HG03469 (cell line): ENCODE results near the gene PERP.
"Not testable (repeated sequence)": the region's sequence is repeated elsewhere in the genome, so short reads cannot be mapped to it uniquely, and the experiment has no call there.

ENCODE experiments used
- ATAC-seq: cut with Tn5 transposase; IDR thresholded peaks from one replicate; pipeline ENCODE4 v1.9.1; 2021; ENCODE audit warnings: mild to moderate bottlenecking, moderate library complexity, moderate number of reproducible peaks; ENCODE audit not compliant: unreplicated experiment

The PERP gene

DNA sequence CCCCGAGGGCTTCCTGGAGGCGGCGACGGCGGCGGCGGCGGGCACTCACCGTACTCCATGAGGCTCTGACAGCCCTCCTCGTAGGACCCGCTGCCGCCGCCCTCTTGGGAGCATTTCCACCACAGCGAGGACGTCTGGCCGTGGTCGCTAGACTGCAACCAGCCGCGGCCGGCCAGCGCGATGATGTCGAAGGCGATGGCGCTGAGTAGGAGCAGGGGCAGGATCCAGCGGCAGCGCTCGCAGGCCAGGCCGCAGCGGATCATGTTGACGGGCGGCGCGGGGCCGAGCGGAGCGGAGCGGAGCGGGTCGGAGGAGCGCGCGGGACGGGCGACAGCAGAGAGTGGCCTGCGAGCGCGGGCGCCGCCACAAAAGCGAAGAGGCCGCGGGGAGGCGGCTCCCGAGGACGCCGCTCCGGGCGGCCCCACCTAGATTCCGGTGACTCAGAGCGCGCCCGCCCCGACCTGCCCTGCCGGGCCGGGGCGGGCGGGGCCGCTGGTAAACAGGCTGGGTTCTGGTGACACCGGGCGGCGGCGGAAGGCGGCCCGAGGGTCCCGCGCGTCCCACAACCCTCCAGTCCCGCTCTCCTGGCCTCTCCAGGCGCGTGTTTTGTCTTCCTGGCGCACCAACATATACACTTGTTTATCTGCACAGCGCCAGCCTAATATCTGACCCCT is at the start of gene PERP:
PERP (minus strand) TSS at position 342 of the 674 bp plus-strand sequence; CDS start at position 263, 79 bp downstream.
- no peak for ATAC-seq

DNA sequence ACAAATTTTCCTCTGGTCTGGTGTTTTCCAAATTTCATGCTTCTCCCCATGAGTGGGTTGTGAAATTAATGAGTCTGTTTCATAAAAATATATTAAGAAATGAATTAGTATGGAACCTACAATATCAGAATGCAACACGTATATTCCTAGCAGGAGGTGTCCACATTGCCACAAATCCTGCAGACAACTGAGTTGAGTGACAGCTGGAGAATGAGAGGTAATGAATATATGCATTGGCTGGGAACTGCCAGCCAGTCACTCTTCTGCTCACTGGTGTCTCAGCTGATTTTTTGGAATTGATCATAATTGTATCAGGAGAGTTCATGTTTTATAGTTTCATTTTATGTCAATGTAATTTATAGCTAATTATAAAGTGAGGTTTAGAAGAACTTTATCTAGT is 48.2 kb upstream of the PERP start:
- no peak for ATAC-seq

DNA sequence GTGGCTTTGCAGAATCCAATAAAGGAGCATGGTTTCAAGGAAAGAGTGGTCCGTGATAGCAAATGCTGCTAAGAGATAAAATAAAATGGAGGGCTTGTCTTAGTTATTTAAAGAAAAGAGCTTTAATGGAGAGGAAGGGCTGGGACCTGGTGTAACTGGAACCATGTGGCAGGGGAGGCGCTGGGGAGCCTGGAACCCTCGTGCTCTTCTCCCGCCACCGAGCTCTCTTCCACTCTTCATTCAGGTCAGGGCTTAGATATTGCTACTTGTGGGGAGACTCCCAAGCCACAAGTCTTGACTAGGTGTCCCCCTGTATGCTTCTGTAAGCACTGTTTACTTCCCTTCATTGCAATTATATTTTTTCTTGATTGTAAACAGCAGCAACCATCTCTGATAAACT is 39.3 kb upstream of the PERP start:
- no peak for ATAC-seq

DNA sequence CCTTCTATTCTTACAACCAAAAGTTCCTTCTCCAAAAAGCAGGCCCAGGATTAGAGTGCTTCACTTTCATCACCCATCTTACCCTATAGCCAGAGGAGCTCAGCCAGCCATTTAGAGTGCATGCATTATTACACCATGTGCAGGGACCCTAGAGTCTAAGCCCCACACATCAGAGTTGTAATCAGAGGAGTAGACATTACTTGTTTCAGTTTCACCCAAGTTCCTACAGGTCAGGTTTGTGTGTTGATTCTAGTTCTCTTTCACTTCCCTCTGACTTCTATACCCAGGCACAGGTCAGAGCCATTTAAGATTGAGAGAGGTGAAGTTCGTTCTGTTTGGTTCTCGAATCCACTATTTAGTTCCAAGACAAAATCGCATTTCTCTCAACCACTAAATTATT is 38.2 kb upstream of the PERP start:
- ATAC-seq: peak; percentile 82

DNA sequence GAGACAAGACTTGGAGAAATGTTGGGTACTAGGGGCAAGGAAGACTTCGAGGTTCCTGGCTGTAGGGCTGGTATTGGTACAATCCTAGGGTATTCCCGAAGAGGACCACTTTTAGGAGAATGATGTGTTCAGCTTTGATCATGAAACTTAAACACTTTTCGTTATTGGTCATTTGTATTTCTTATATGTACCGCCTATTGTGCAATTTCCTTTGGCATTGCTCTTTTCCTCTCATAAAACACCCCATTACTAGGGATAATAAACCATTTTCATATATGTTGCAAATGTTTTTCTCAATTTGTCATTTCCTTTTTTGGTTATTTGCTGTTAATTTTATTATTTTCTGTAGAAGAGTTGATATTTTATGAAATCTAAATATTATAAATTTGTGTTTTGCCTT is 35.6 kb upstream of the PERP start:
- ATAC-seq: no peak

DNA sequence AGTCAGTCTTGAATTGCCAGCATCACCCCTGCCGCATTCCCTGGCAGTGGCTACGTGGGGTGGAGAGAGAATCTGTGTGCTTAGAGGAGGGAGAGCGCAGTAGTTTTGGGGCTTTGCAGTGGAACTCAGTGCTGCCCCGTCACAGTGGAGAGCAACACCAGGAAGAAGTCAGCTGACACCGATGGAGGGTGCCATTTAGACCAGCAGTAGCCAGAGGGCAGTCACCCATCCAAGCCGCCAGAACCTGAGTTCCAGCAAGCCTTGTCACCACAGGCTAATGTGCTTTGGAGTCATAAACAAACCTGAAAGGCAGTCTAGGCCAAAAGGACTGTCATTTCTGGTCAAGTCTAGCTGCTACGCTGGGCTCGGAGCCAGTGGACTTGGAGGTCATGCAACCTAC is 22.0 kb upstream of the PERP start:
- ATAC-seq: no peak

DNA sequence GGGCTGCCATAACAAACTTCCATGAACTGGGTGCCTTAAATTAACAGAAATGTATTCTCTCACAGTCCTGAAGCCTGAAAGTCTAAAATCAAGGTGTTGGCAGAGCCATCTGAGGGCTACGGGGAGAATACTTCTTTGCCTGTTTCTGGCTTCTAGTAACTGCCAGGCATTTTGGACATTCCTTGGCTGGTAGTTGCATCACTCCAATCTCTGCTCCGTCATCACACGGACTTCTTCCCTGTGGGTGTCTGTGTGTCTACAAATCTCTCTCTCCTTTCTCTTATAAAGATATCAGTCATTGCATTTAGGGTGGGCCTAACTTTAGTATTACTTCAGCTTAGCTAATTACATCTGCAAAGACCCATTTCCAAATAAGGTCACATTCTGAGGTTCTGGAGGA is 20.9 kb upstream of the PERP start:
- ATAC-seq: no peak

DNA sequence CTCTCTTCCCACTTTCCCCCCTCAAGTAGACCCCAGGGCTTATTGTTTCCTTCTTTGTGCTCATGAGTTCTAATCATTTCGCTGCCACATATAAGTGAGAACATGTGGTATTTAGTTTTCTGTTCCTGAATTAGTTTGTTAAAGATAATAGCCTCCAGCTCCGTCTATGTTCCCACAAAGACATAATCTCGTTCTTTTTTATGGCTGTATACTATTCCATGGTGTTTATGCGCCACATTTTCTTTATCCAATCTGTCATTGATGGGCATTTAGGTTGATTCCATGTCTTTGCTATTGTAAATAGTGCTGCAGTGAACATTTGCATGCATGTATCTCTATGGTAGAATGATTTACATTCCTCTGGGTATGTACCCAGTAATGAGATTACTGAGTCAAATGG is 16.9 kb upstream of the PERP start:
- ATAC-seq: no peak

DNA sequence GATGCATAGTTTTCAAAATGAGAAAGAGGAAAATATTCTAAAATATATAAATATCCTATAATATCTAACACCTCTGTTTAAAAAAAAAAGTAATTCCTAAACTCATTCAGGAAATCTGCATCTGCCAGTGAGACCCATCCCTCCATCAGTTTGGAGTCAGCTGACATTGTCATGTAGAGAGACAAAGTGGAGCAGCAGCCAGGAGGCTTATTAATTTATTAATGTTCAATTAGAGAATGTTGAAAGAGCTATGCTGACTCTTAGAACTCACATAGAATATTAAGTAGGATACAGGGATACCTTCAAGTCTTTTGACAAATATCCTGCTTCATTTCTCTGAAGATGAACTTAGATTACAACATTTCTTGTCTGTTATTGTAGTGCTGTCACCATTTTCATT is 12.8 kb upstream of the PERP start:
- ATAC-seq: no peak

DNA sequence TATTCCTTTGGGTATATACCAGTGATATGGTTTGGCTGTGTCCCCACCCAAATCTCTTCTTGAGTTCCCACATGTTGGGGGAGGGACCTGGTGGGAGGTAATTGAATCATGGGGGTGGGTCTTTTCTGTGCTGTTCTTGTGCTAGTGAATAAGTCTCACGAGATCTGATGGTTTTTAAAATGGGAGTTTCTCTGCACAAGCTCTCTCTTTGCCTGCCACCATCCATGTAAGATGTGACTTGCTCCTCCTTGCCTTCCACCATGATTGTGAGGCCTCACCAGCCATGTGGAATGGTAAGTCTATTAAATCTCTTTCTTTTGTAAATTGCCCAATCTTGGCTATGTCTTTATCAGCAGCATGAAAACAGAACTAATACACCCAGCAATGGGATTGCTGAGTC is 12.0 kb upstream of the PERP start:
- not testable (repeated sequence) for ATAC-seq

DNA sequence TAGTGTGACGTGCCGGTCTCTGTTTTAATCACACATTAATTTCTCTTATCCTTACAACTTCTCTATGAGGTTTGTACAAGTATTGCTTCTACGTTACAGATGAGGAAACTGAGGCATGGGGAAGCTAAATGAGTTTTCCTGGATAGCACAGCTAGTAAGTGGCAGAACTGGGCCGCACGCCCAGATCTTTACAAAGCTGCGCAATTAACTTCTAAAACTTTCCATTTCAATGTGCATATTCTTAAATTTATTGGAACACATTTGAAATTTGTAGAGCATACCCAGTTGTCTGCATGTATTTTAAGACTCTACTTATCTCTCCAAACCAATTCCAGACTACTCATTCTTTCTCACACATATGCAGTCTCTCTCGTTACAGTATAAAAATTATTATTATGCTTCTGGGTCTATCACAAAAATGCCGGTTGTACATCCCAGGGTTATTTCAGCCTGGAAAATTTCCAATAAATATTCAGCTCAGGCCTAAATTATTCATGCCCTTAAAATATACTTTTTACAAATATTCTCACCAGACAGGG is 10.2 kb upstream of the PERP start:
- no peak for ATAC-seq

DNA sequence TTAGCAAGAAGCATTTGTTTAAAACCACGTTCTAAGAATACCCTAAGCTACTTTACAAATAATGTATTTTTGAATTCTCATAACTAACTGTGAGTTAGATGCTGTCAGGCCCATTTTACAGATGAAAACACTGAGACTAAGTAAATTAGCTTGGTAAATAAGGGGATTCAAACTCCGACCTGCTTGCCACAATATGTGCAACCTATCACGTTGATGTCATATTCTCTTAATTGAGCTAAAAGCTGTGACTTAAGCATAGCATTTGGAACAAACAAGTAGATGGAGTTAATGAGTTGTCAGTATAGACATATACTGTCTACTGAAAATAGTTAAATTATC is 9.4 kb upstream of the PERP start:
- ATAC-seq: no peak

DNA sequence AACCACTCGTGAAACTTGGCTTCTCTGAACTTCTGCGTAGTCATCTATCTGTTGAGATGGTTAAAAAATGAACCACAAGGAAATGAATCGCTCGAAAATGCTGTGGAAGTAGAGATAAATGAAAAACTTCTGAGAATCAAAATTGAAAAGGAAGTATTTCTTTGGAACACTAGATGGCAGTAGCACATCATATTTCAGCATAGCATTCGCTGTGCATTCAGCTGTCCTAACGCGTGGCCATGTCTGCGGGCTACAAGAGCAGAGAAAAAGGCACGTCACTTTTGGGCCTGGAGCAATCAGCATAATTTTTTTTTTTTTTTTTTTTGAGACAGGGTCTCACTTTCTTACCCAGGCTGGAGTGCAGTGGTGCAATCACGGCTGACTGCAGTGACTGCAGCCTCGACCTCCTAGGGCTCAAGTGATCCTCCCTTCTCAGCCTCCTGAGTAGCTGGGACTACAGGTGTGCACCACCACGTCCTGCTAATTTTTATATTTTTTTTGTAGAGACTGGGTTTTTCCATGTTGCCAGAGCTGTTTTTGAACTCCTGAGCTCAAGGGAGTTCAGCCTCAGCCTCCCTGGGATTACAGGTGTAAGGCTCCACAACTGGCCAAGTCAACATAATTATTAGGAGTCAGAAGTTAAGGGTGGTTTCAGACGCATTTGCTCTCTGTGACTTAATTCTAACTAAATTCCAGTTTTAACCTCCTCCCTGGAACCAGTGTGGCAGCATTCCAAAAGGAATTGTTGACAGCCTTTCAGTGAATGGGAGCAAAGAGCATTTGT is 8.8 kb upstream of the PERP start:
- peak; percentile 53 for ATAC-seq

DNA sequence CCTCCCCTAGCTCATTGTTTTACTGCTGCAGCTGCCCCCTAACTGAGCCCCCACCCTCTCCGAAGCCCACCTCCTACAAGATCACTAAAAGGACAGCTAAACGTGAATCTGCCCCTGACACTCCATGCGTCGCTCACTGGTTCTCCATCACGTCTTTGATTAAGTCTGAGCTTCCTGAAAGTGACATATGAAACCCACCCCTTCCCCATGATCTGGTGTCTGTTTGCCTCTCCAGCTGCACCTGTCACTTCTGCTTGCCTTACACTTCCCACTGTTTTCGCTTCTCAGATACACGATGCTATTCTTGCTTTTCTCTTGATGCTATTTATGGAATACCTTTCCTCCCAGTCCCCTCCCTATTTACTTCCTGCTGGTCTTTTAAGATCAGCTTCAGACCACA is 8.0 kb upstream of the PERP start:
- no peak for ATAC-seq

DNA sequence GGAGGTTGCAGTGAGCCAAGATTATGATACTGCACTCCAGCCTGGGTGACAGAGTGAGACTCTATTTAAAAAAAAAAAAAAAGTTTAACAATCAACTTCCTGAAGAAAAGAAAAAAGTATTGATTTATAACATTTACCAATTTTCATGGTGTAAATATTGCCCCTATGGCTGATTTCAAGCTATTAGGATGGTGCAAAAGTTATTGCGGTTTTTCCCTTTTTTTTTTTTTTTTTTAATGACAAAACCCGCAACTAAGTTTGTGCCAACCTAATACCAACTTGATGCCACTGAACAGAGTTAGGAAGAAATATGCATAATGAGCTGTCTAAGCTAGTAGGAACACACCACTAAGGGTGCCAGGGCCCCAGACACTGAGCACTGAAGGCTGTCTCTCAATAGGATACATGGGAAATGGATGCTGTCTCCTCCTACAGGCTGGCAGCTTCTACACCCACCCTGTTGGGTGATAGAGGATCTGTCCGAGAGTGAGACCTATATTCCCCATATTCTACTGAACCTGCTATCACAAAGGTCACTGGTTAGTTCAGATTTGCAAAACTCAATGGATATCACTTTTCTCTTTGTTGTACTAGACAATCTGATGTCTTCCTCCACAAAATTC is 6.5 kb upstream of the PERP start:
- no peak for ATAC-seq

DNA sequence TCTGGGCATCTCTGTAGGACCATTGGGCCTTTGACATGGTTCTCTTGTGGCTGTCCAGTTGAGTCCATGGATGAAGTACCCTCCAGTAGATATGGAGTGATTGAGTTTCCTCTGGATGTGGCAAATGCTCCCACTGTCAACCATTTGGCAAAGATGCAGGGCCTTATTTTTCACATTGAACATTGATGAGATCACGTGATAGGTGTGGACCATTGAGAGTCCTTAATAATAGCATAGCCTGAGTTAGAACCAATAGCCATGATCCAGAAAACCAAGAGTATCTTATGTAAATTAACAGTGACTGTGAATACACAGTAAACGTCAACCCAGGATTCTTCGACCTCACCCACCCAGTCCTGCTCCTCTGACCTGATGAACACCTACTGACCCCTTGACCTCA is 3.0 kb upstream of the PERP start:
- no peak for ATAC-seq

DNA sequence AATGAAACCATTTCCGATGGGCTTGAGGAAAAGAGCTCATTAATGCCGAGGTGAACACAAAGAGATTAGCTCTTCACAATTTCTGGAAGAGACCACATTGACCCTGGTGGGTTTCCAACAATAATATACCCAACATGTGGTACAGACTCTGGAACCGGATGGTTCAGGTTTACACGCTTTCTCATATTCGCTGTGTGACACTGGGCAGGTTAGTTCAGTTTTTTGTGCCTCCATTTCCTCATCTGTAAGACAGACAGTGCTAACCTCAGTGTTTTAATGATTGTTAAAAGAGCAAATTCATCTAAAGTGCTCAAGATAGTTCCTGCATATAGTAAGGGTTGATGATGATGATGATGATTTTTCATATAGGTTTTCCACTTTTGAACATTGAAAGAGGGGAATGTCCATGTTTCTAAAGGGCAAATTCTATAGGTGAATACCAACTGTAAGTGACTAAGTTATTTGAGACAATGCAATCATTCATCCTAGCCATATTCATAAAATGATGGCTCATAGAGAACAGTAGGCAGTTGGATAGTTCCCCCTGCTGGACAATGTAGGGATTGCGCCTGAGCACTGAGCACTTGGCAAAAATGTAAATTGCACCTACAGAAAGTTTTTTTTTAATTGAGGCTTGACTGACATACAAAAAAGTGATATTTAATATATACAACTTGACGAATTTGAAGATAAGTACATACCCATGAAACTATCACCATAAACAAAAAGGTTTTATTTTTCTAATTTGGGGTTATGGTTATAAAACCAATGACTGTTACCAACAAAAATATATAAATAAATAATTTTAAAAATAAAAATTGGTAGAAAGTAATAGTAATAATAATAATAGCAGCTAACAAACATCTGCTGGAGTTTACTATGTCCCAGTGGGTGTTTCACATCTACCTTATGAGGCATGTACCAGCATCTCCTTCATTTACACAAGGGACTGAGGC is 2.1 kb upstream of the PERP start:
- ATAC-seq: no peak

DNA sequence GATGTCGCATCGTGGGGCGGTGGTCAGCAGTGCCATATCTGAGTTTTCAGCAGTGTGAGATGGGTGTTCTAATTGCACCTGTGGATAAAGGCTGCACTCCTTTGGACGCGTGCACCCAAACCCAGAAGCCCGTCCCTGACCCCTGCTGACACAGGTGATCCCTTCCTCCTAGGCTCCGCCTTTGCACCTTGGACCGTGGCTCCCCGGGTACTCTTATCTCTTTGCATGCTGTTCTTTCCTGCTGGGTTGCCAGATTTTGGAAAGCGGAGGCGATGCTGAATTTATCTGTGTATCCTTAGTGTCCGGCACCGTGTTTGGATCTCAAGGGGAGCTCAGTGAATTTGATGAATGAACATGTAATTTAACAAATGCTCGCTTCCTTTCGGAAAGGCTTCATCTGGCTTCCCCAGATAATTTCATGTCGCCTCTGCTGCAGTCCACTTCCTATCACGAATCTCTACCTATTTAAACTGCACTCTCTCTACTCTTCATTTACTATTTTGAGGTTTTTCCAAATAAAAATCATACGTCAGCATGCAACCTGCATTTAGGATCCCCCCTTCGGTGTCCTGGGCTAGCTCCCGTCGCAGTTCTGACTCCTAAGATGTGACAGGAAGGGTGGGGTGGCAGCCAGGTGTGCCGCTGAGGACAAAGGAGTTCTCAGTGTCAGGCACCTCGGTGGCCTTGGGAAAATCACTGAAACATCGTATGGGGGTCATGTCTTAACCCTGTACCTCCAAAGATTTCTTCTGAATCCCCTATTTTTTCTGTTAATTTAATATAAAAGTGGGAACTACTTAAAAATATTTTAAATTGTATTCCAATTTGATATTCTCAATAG is 753 bp upstream of the PERP start:
- no peak for ATAC-seq

DNA sequence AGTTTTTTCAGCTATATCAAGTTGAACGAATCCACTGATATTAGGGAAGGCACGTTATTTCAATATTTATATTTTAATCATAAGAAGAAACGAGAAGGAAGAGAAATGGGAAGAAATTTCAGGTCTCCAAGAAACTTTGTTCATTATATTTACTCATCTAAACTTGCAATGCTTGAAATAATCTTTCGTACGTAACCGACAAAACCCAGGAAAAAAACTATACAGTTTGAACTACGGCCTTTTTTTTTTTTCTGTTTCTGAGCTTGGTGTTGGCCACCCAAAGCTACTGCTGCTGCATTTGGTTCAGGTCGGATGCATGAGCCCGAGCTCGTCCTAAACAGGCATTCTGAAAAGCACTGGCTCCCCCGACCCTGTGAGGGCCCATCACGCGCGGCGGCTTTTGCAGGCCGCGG is 548 bp downstream of the PERP start:
- ATAC-seq: no peak
